Glutamatergic neuron (in vitro differentiated cells): ENCODE results near the gene GP1BB. TPM values are rescaled to one million over a fixed set of nuclear protein-coding genes. Genes with fewer than 3 reads are reported as not detected.
A peak's percentile ranks its signal among the peaks of the same experiment; 100 is the strongest.
"Not testable (repeated sequence)": the region's sequence is repeated elsewhere in the genome, so short reads cannot be mapped to it uniquely, and the experiment has no call there.

Experiments used
- DNase-seq: peaks from one replicate; pipeline ENCODE4 v3.0.0; 2022
- H3K27ac Mint-ChIP-seq: one replicate; pipeline ENCODE4 v1.8.0; 2020; ENCODE audit warnings: mild to moderate bottlenecking, mixed read lengths, inconsistent platforms; ENCODE audit not compliant: unreplicated experiment
- H3K27me3 Mint-ChIP-seq: one replicate; pipeline ENCODE4 v1.8.0; 2020; ENCODE audit warnings: mild to moderate bottlenecking, moderate library complexity, mixed read lengths, inconsistent platforms; ENCODE audit not compliant: unreplicated experiment
- H3K36me3 Mint-ChIP-seq: one replicate; pipeline ENCODE4 v1.8.0; 2020; ENCODE audit warnings: mild to moderate bottlenecking, mixed read lengths, inconsistent platforms; ENCODE audit not compliant: unreplicated experiment
- H3K4me1 Mint-ChIP-seq: one replicate; pipeline ENCODE4 v1.8.0; 2020; ENCODE audit warnings: mild to moderate bottlenecking, low read depth, mixed read lengths, inconsistent platforms; ENCODE audit not compliant: unreplicated experiment
- H3K4me3 Mint-ChIP-seq: one replicate; pipeline ENCODE4 v1.8.0; 2020; ENCODE audit warnings: mild to moderate bottlenecking, mixed read lengths, inconsistent platforms; ENCODE audit not compliant: unreplicated experiment
- H3K9me3 Mint-ChIP-seq: one replicate; pipeline ENCODE4 v1.8.0; 2020; ENCODE audit warnings: mild to moderate bottlenecking, moderate library complexity, mixed read lengths, inconsistent platforms; ENCODE audit not compliant: unreplicated experiment
- total RNA-seq: library from RNA; stranded (reverse); fragmentation: NEBNext Ultra II Directional; extraction: Animal tissue kit (Norgen Biotek cat#: 25700); gene quantifications from one replicate; pipeline ENCODE4 v1.2.1, GENCODE V29; 2021; ENCODE audit not compliant: unreplicated experiment
- TF ChIP-seq, protein P1 (sequence below): fragments of 200-600 bp; sonication (generic); IDR thresholded peaks from one replicate; pipeline ENCODE4 v1.5.0; 2021; ENCODE audit not compliant: partially characterized antibody, unreplicated experiment

Gene GP1BB
- total RNA-seq, 1 donor from 2014 or later, result 8.3 TPM

DNA sequence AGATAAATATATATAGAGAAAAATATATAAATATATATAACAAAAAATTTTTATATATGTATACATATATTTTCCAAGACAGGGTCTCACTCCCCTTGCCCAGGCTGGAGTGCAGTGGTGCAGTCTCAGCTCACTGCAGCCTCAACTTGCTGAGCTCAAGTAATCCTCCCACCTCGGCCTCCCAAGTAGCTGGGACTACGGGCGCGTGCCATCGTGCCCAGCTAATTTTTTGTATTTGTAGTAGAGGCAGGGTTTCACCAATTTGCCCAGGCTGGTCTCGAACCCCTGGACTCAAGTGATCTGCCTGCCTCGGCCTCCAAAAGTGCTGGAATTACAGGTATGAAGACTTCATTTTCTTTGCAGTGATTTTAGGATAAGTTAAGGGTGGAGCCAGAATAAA, 47.9 kb upstream of the GP1BB start:
- Mint-ChIP-seq H3K4me1 (peaks cover 6% of the 10 kb centered on the region), H3K27ac (no peak overlapping the region), H3K9me3 (peaks cover 2% of the 10 kb centered on the region), H3K36me3 (peaks cover 7% of the 10 kb centered on the region), H3K27me3 (peaks cover 7% of the 10 kb centered on the region), H3K4me3 (no peak overlapping the region)
- DNase-seq, result no peak
- TF ChIP-seq, protein P1, sequence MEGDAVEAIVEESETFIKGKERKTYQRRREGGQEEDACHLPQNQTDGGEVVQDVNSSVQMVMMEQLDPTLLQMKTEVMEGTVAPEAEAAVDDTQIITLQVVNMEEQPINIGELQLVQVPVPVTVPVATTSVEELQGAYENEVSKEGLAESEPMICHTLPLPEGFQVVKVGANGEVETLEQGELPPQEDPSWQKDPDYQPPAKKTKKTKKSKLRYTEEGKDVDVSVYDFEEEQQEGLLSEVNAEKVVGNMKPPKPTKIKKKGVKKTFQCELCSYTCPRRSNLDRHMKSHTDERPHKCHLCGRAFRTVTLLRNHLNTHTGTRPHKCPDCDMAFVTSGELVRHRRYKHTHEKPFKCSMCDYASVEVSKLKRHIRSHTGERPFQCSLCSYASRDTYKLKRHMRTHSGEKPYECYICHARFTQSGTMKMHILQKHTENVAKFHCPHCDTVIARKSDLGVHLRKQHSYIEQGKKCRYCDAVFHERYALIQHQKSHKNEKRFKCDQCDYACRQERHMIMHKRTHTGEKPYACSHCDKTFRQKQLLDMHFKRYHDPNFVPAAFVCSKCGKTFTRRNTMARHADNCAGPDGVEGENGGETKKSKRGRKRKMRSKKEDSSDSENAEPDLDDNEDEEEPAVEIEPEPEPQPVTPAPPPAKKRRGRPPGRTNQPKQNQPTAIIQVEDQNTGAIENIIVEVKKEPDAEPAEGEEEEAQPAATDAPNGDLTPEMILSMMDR, result no peak

DNA sequence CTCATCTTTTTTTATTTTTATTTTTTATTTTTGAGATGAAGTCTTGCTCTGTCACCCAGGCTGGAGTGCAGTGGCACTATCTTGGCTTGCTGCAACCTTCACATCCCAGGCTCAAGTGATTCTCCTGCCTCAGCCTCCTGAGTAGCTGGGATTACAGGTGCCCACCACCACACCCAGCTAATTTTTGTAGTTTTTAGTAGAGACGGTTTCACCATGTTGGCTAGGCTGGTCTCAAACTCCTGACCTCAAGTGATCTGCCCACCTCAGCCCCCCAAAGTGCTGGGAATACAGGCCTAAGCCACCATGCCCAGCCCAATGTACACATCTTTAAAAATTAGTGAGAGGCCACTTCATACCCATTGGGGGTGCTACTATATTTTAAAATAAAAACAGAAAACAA, 46.9 kb upstream of the GP1BB start:
- not testable (repeated sequence) for H3K4me1 Mint-ChIP-seq, H3K9me3 Mint-ChIP-seq, H3K36me3 Mint-ChIP-seq, H3K27me3 Mint-ChIP-seq, H3K4me3 Mint-ChIP-seq, DNase-seq, H3K27ac Mint-ChIP-seq

DNA sequence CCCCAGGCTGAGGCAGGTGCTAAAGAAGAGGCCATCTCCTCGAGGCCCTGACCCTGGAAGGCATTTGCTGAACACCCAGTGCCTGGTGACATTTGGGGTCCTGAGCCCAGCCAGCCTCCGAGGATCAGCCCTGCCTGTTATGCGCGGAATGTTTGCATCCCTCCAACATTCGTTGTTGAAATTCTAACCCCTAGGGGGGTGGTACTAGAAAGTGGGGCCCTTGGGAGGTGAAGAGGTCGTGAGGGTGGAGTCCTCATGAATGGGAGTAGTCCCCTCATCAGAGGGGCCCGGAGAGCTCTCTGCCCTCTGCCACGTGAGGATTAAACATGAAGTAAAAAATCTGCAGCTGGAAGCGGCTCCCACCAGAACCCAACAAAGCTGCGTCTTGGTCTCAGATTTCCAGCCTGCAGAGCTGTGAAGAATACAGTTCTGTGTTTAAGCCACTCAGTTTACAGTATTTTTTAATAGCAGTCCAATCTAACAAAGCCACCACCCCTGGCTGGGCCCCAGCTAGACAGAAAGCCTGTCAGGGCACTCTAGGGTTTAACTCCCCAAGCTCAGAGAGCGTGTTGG, 44.3 kb upstream of the GP1BB start:
- peaks cover 3% of the 10 kb centered on the region for H3K27me3 Mint-ChIP-seq
- H3K4me3 Mint-ChIP-seq, result no peak overlapping the region
- peaks cover 8% of the 10 kb centered on the region for H3K4me1 Mint-ChIP-seq
- H3K9me3 Mint-ChIP-seq, result peaks cover 3% of the 10 kb centered on the region
- H3K36me3 Mint-ChIP-seq, result no peaks in the 10 kb centered on the region
- TF ChIP-seq, protein P1, result no peak
- no peak overlapping the region for H3K27ac Mint-ChIP-seq
- no peak for DNase-seq

DNA sequence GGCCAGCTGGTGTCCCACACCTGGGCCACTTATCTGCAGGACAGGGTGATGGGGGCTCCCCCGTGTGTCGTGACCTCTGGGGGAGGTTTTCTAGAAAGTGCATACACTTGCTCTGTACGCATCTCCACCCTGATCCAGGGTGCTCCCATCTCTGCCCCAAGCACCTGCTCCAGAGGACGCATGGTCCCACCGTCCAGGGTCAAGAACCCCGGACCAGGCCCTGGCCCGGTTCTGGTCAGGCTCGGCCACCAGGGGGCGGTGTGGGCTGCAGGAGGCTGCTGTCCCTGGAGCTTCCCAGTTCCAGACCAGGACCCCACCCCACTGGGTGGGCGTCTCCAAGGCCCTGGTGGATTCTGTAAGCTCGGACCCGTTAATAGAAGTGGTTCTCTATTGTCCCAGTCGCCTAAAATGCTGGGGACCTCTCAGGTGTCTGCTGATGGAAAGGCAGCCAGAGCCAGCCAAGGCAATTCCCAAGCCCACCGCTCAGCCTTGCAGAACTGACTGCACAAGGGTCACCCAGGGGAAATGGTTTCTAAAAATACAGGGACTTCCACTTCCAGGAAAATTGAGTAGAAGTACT, 43.7 kb upstream of the GP1BB start:
- Mint-ChIP-seq H3K36me3 (no peaks in the 10 kb centered on the region), H3K27ac (no peak overlapping the region), H3K9me3 (peaks cover 3% of the 10 kb centered on the region), H3K4me3 (no peak overlapping the region), H3K4me1 (peaks cover 8% of the 10 kb centered on the region), H3K27me3 (peaks cover 3% of the 10 kb centered on the region)
- TF ChIP-seq, protein P1, result peak; percentile 80
- DNase-seq, result peak; percentile 49

DNA sequence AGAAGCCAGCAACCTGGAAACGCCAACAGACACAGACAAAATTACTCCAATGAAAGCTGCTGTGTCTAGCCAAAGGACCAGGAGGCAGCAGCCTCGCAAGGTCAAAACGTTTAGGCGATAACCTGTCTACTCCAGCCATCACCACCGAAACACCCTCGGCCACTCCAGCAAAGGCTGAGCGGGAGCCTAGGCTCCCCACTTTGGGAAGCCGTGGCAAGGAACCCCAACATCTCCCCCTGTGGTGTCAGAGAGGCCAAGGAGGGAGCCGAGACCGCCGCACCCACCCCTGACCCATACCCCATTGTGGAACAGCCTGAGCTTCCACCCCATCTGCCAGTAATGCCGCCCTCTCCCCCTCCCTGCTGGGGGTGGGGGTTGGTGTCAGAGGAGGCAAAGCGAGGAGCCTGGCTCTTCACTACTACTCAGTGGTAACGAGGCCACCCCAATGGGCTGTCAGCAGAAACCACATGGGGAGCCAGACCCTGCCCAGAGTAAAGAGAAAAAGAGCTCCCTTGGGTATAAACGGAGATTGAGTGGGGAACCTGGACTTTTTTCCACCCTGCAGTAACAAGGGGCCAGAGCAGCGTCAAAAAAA, 43.0 kb upstream of the GP1BB start:
- Mint-ChIP-seq H3K9me3 (peaks cover 1% of the 10 kb centered on the region), H3K27me3 (peaks cover 3% of the 10 kb centered on the region), H3K4me3 (no peak overlapping the region), H3K4me1 (peaks cover 8% of the 10 kb centered on the region), H3K27ac (no peak overlapping the region), H3K36me3 (no peaks in the 10 kb centered on the region)
- TF ChIP-seq, protein P1, result no peak
- DNase-seq, result no peak
